Endothelial cell of umbilical vein (primary cell): ENCODE measurements around the gene COLQ. TPM values are rescaled to one million over a fixed set of nuclear protein-coding genes. Genes with fewer than 3 reads are reported as not detected.

Experiments used
- BruUV-seq: library from RNA; stranded (reverse); fragments of 400-500 nt; replicated peaks from 2 replicates; lab custom pipeline; 2021; lab: Mats Ljungman, UMichigan
- CTCF ChIA-PET: fragments of 300-600, 350-600 bp; sonication (Branson Sonifier 250); formaldehyde crosslinking; loops from one replicate; lab custom pipeline; 2021; ENCODE audit warnings: antibody characterized with exemption, inconsistent platforms; lab: Charles Lee
- POLR2A ChIA-PET: fragments of 300-600, 350-600 bp; sonication (Branson Sonifier 250); formaldehyde crosslinking; loops from one replicate; lab custom pipeline; 2021; ENCODE audit warnings: antibody characterized with exemption, inconsistent platforms; lab: Charles Lee
- DNase-seq: peaks from one replicate; pipeline ENCODE4 v3.0.0-alpha.2; 2011; ENCODE audit warnings: low read depth, low spot score
- FAIRE-seq: peaks from 2 replicates; lab custom pipeline; 2011; peaks lifted over from hg19 to GRCh38; lab: Jason Lieb, UNC
- H2AFZ ChIP-seq: 2 replicates; pipeline ENCODE4 v1.6.0; 2012; ENCODE audit warnings: low read depth, low read length, control low read depth, inconsistent platforms
- H3K27ac ChIP-seq: 2 replicates; pipeline ENCODE4 v1.5.1; 2011; ENCODE audit warnings: low read depth, mild to moderate bottlenecking, control low read depth, low read length, moderate library complexity; ENCODE audit not compliant: insufficient read depth
- H3K27me3 ChIP-seq, 2 experiments: 2 replicates each; pipeline versions ENCODE4 v1.6.0 to v1.6.1; 2011; ENCODE audit warnings: low read length in 2 of 2, mixed read lengths in 1 of 2; ENCODE audit not compliant: control insufficient read depth in 2 of 2, insufficient read depth in 2 of 2
- H3K36me3 ChIP-seq, 2 experiments: 2 replicates in 1 of 2; 3 replicates in 1 of 2; pipeline ENCODE4 v1.5.1; 2011; ENCODE audit warnings: low read length in 2 of 2, mild to moderate bottlenecking in 1 of 2, moderate library complexity in 1 of 2; ENCODE audit not compliant: control insufficient read depth in 2 of 2, insufficient read depth in 2 of 2; ENCODE audit errors: extremely low read depth in 1 of 2
- H3K4me1 ChIP-seq: 3 replicates; pipeline ENCODE4 v1.5.1; 2011; ENCODE audit warnings: mild to moderate bottlenecking, low read length; ENCODE audit not compliant: control insufficient read depth, insufficient read depth; ENCODE audit errors: extremely low read depth
- H3K4me2 ChIP-seq: 2 replicates; pipeline ENCODE4 v1.6.1; 2011; ENCODE audit warnings: low read length, control low read depth, mixed read lengths; ENCODE audit not compliant: insufficient read depth
- H3K4me3 ChIP-seq, 3 experiments: fragments of 200-600 bp in 1 of 3; sonication (generic), shearing (Covaris generic) in 1 of 3; replicated peaks in 1 of 3; 2 replicates each; pipeline ENCODE4 v1.5.1; 2011 to 2016; ENCODE audit warnings: control low read depth in 3 of 3, low read length in 3 of 3, mild to moderate bottlenecking in 2 of 3, inconsistent platforms in 1 of 3, low read depth in 1 of 3, moderate library complexity in 1 of 3; ENCODE audit not compliant: insufficient read depth in 1 of 3
- H3K79me2 ChIP-seq: 2 replicates; pipeline ENCODE4 v1.6.0; 2012; ENCODE audit warnings: low read length, inconsistent platforms; ENCODE audit not compliant: control insufficient read depth, insufficient read depth
- H3K9ac ChIP-seq: replicated peaks from 2 replicates; pipeline ENCODE3; 2011; ENCODE audit warnings: low read length, control low read depth; ENCODE audit not compliant: insufficient read depth; ENCODE audit errors: extremely low read depth
- H3K9me1 ChIP-seq: replicated peaks from 3 replicates; pipeline ENCODE4 v1.6.0; 2011; ENCODE audit warnings: mild to moderate bottlenecking, low read length; ENCODE audit not compliant: control insufficient read depth, insufficient read depth; ENCODE audit errors: extremely low read depth
- H3K9me3 ChIP-seq: replicated peaks from 2 replicates; pipeline ENCODE4 v1.5.1; 2012; ENCODE audit warnings: low read length, inconsistent platforms; ENCODE audit not compliant: control insufficient read depth, insufficient read depth
- H4K20me1 ChIP-seq: replicated peaks from 2 replicates; pipeline ENCODE3; 2011; ENCODE audit warnings: mild to moderate bottlenecking, low read length; ENCODE audit not compliant: control insufficient read depth, insufficient read depth; ENCODE audit errors: extremely low read depth
- EZH2 ChIP-seq: IDR thresholded peaks from 2 replicates; pipeline ENCODE4 v1.6.1; 2012; ENCODE audit warnings: borderline replicate concordance, low read depth, mild to moderate bottlenecking, moderate library complexity, low read length, inconsistent platforms; ENCODE audit not compliant: severe bottlenecking
- FOS ChIP-seq: IDR thresholded peaks from 2 replicates; pipeline ENCODE4 v1.6.1; 2011; ENCODE audit warnings: mild to moderate bottlenecking, low read length, moderate library complexity, borderline replicate concordance; ENCODE audit not compliant: insufficient read depth
- GATA2 ChIP-seq: IDR thresholded peaks from 2 replicates; pipeline ENCODE4 v1.7.0; 2011; ENCODE audit warnings: low read depth, mild to moderate bottlenecking, moderate library complexity, mixed read lengths, low read length; ENCODE audit not compliant: insufficient read length, insufficient read depth
- JUN ChIP-seq: IDR thresholded peaks from 2 replicates; pipeline ENCODE4 v1.6.1; 2011; ENCODE audit warnings: borderline replicate concordance, low read depth; ENCODE audit not compliant: insufficient read length, insufficient read depth
- MYC ChIP-seq: IDR thresholded peaks from one replicate; pipeline ENCODE4 v1.6.1; 2011; ENCODE audit warnings: mild to moderate bottlenecking, low read depth, low read length
- POLR2A ChIP-seq: IDR thresholded peaks from 2 replicates; pipeline ENCODE4 v1.6.1; 2012; ENCODE audit warnings: low read depth, mild to moderate bottlenecking, control low read depth, low read length
- POLR2AphosphoS5 ChIP-seq: IDR thresholded peaks from 2 replicates; pipeline ENCODE4 v1.6.1; 2012; ENCODE audit warnings: low read depth, mild to moderate bottlenecking, control low read depth, low read length, moderate library complexity; ENCODE audit not compliant: insufficient read depth
- dilution Hi-C: fragments of 300-500 bp; cut with MboI; formaldehyde crosslinking; loops from one replicate; pipeline ENCODE4 v1.15.0; 2019; ENCODE audit warnings: low sequenced_read_pairs; ENCODE audit not compliant: extremely low pct_ligation_motif_present
- intact Hi-C: fragments of 100-400 bp; cut with micrococcal nuclease; formaldehyde crosslinking; loops from one replicate; pipeline ENCODE4 v1.10.0; 2022
- polyA plus RNA-seq, 4 experiments: library from polyadenylated mRNA; depleted of rRNA in 3 of 4; stranded (reverse) in 3 of 4; unstranded in 1 of 4; fragments of >200 nt; gene quantifications; 2 replicates each; pipeline versions ENCODE4 v1.2.1 to v1.2.3, GENCODE V29; 2011 to 2012; ENCODE audit warnings: missing spikeins in 1 of 4
- total RNA-seq: library from RNA; stranded (reverse); gene quantifications from 2 replicates; pipeline ENCODE4 v1.2.3, GENCODE V29; 2021
- TF ChIP-seq, protein P1 (sequence below): IDR thresholded peaks from 2 replicates; pipeline ENCODE4 v1.6.1; 2011; ENCODE audit not compliant: insufficient read depth, insufficient read length
- TF ChIP-seq, protein P2 (sequence below), 2 donors: IDR thresholded peaks; 1 replicate in 1 of 2; 2 replicates in 1 of 2; pipeline ENCODE4 v1.5.1; 2011; ENCODE audit warnings: low read length in 2 of 2, mild to moderate bottlenecking in 2 of 2, moderate library complexity in 2 of 2, control low read depth in 1 of 2, inconsistent platforms in 1 of 2, low read depth in 1 of 2; ENCODE audit not compliant: insufficient read depth in 1 of 2; ENCODE audit errors: extremely low read depth in 1 of 2

The COLQ gene
- total and polyA plus RNA-seq, 2 donors (not counting 3 experiments of a cell fraction or from before 2014, with no cell fraction given): 2.0 to 2.3 TPM

DNA sequence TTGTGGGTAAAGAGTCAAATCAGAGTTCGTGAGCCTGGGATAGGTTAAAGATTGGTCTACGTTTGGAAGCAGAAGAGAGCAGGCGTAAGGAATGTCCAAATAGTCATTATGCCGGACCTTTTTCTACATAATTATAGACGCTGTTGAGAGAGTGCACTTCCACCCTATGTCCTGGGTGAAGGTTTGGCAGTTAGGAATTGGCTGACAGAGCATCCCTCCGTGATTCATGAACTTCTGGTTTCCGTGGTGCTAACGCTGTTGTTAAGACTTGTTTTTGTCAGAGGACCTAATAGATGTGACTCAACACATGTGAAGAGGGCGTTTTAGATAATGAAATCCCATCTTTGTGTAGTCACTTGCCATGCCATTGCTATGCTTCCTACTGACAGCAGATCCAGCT is 93.0 kb downstream of the COLQ start:
- TF ChIP-seq, protein P1, sequence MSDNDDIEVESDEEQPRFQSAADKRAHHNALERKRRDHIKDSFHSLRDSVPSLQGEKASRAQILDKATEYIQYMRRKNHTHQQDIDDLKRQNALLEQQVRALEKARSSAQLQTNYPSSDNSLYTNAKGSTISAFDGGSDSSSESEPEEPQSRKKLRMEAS: no peak
- TF ChIP-seq GATA2 (peak; percentile 45), JUN (no peak), POLR2AphosphoS5 (no peak), EZH2 (no peak)
- Histone ChIP-seq H3K4me1 (peaks cover 17% of the 10 kb centered on the region), H4K20me1 (no peaks in the 10 kb centered on the region), H3K4me3 (peak overlapping the region; percentile 70 to 90 (median 86)), H3K27me3 (no peaks in the 10 kb centered on the region), H3K79me2 (peaks cover 47% of the 10 kb centered on the region), H3K9me1 (no peaks in the 10 kb centered on the region), H3K27ac (peak overlapping the region; percentile 28), H3K4me2 (peak overlapping the region; percentile 95), H3K9me3 (no peaks in the 10 kb centered on the region), H2AFZ (no peak overlapping the region), H3K36me3 (peaks cover 0 to 5% of the 10 kb centered on the region in 2 experiments), H3K9ac (peak overlapping the region; percentile 82)
- no TSS peak for BruUV-seq
- peak; percentile 77 for FAIRE-seq
- intact Hi-C loops (loop anchor here (5.0 kb wide), 1 partner anchor 384 kb away; no protein-coding TSS in a partner anchor), dilution Hi-C loops (no loop called here)
- POLR2A ChIA-PET: no interaction called here
- peak; percentile 21 for DNase-seq
- CTCF ChIA-PET: no interaction called here

DNA sequence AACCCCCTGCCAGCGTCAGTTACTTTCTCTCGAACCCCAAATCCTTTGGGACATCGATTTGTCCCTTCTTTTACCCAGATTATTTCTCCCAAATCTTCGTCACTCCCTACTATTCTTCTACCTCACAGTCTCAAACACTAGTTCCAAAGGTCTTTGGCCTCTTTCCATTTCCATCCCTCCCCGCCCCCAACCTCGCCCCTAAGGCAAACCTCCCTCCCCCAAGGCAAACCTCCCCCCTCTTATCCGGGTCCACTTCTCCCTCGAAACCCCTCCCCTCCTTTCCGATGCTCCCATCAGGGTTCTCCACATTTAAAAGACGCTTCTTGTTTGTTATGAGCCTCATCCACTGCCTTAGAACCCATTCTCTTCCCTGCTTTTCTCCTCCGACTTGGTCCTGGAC is 93.5 kb downstream of the COLQ start:
- Histone ChIP-seq H2AFZ (peak overlapping the region; percentile 80), H3K27me3 (no peaks in the 10 kb centered on the region), H3K4me2 (peak overlapping the region; percentile 95), H3K9me3 (no peaks in the 10 kb centered on the region), H3K9me1 (no peaks in the 10 kb centered on the region), H3K36me3 (peaks cover 0 to 5% of the 10 kb centered on the region in 2 experiments), H3K79me2 (peaks cover 47% of the 10 kb centered on the region), H3K27ac (peak overlapping the region; percentile 47), H4K20me1 (no peaks in the 10 kb centered on the region), H3K4me3 (peak overlapping the region; percentile 70 to 90 (median 86)), H3K4me1 (peaks cover 17% of the 10 kb centered on the region), H3K9ac (peak overlapping the region; percentile 82)
- dilution Hi-C loops (no loop called here), intact Hi-C loops (loop anchor here (1.0 to 5.0 kb wide), 4 partner anchors 13 to 384 kb away; partner anchors contain the start of gene CAPN7)
- POLR2A ChIA-PET: no interaction called here
- no peak for FAIRE-seq
- CTCF ChIA-PET: no interaction called here
- BruUV-seq: no TSS peak
- no peak for DNase-seq
- no peak for TF ChIP-seq GATA2
- TF ChIP-seq FOS: no peak
- no peak for TF ChIP-seq POLR2A
- TF ChIP-seq POLR2AphosphoS5: no peak
- no peak for TF ChIP-seq JUN
- TF ChIP-seq MYC: no peak
- TF ChIP-seq, protein P2, sequence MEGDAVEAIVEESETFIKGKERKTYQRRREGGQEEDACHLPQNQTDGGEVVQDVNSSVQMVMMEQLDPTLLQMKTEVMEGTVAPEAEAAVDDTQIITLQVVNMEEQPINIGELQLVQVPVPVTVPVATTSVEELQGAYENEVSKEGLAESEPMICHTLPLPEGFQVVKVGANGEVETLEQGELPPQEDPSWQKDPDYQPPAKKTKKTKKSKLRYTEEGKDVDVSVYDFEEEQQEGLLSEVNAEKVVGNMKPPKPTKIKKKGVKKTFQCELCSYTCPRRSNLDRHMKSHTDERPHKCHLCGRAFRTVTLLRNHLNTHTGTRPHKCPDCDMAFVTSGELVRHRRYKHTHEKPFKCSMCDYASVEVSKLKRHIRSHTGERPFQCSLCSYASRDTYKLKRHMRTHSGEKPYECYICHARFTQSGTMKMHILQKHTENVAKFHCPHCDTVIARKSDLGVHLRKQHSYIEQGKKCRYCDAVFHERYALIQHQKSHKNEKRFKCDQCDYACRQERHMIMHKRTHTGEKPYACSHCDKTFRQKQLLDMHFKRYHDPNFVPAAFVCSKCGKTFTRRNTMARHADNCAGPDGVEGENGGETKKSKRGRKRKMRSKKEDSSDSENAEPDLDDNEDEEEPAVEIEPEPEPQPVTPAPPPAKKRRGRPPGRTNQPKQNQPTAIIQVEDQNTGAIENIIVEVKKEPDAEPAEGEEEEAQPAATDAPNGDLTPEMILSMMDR (IDR thresholded peaks at IDR 0.05; ENCODE audit: extremely low read depth in 1 of 2, insufficient read depth in 1 of 2, low read depth in 1 of 2, low read length in 2 of 2): no peak
- TF ChIP-seq, protein P1: no peak
- no peak for TF ChIP-seq EZH2
